PC-3 (cell line): ENCODE measurements around the gene ZNF655. TPM values are rescaled to one million over a fixed set of nuclear protein-coding genes. Genes with fewer than 3 reads are reported as not detected.

Source experiments
- ATAC-seq: fragments of 200-7000 bp; cut with Tn5 transposase; 2 replicates; pipeline ENCODE4 v1.9.1; 2020; ENCODE audit warnings: mild to moderate bottlenecking, moderate library complexity
- BruUV-seq: library from RNA; stranded (reverse); fragments of 400-500 nt; replicated peaks from 2 replicates; lab custom pipeline; 2021; lab: Mats Ljungman, UMichigan
- CTCF ChIA-PET: fragments of 300-600 bp; sonication (Branson Sonifier 250); formaldehyde crosslinking; loops from one replicate; lab custom pipeline; 2022; ENCODE audit warnings: antibody characterized with exemption; lab: Charles Lee
- POLR2A ChIA-PET: fragments of 300-600 bp; sonication (Branson Sonifier 250); formaldehyde crosslinking; loops from one replicate; lab custom pipeline; 2022; ENCODE audit warnings: antibody characterized with exemption; ENCODE audit not compliant: unreplicated experiment; lab: Charles Lee
- DNase-seq: peaks from one replicate; pipeline ENCODE4 v3.0.0-alpha.2; 2015
- H2AFZ ChIP-seq: fragments of 300-600 bp; sonication (generic); 2 replicates; pipeline ENCODE4 v1.6.0; 2016; ENCODE audit warnings: antibody characterized with exemption, low read length
- H3F3A ChIP-seq: fragments of 300-600 bp; sonication (generic); one replicate; pipeline ENCODE4 v1.6.0; 2017; ENCODE audit warnings: antibody characterized with exemption, low read length, control low read depth, mild to moderate bottlenecking; ENCODE audit not compliant: unreplicated experiment
- H3K27ac ChIP-seq: fragments of 300-600 bp; sonication (generic); 2 replicates; pipeline ENCODE4 v1.5.1; 2016; ENCODE audit warnings: mild to moderate bottlenecking, low read length
- H3K27me3 ChIP-seq: fragments of 300-600 bp; sonication (generic); 2 replicates; pipeline ENCODE4 v1.6.1; 2016; ENCODE audit warnings: low read length, mixed read lengths
- H3K36me3 ChIP-seq: fragments of 300-600 bp; sonication (generic); 2 replicates; pipeline ENCODE4 v1.6.1; 2016; ENCODE audit warnings: low read depth, mixed run types, low read length, mixed read lengths
- H3K4me1 ChIP-seq: fragments of 300-600 bp; sonication (generic); 2 replicates; pipeline ENCODE4 v1.5.1; 2016; ENCODE audit warnings: low read length; ENCODE audit not compliant: insufficient read depth
- H3K4me2 ChIP-seq: fragments of 300-600 bp; sonication (generic); 2 replicates; pipeline ENCODE4 v1.6.0; 2016; ENCODE audit warnings: low read length
- H3K4me3 ChIP-seq: fragments of 300-600 bp; sonication (generic); 2 replicates; pipeline ENCODE4 v1.5.1; 2016; ENCODE audit warnings: mild to moderate bottlenecking, low read length, mixed read lengths
- H3K79me2 ChIP-seq: fragments of 300-600 bp; sonication (generic); 2 replicates; pipeline ENCODE4 v1.6.1; 2017; ENCODE audit warnings: low read length, mixed read lengths
- H3K9ac ChIP-seq: fragments of 300-600 bp; sonication (generic); 2 replicates; pipeline ENCODE4 v1.6.0; 2016; ENCODE audit warnings: mild to moderate bottlenecking, low read length
- H3K9me2 ChIP-seq: fragments of 300-600 bp; sonication (generic); replicated peaks from 2 replicates; pipeline ENCODE4 v1.6.1; 2016; ENCODE audit warnings: mixed run types, low read length, mixed read lengths
- H3K9me3 ChIP-seq: fragments of 300-600 bp; sonication (generic); 2 replicates; pipeline ENCODE4 v1.6.1; 2016; ENCODE audit warnings: low read length, mixed read lengths
- H4K20me1 ChIP-seq: fragments of 300-600 bp; sonication (generic); 2 replicates; pipeline ENCODE4 v1.6.1; 2016; ENCODE audit warnings: low read length, mixed read lengths
- CTCF ChIP-seq: fragments of 300-600 bp; sonication (generic); conservative IDR thresholded peaks from 2 replicates; pipeline ENCODE4 v1.5.1; 2017; ENCODE audit warnings: antibody characterized with exemption, low read depth, mild to moderate bottlenecking, low read length
- EZH2 ChIP-seq: fragments of 300-600 bp; sonication (generic); IDR thresholded peaks from one replicate; pipeline ENCODE4 v1.6.1; 2017; ENCODE audit warnings: antibody characterized with exemption, mild to moderate bottlenecking, low read length; ENCODE audit not compliant: unreplicated experiment
- EZH2phosphoT487 ChIP-seq: fragments of 300-600 bp; sonication (generic); IDR thresholded peaks from 2 replicates; pipeline ENCODE4 v1.6.1; 2018; ENCODE audit warnings: mild to moderate bottlenecking, antibody characterized with exemption, low read length, borderline replicate concordance
- intact Hi-C: fragments of 100-400 bp; cut with micrococcal nuclease; formaldehyde crosslinking; loops from 2 replicates; pipeline ENCODE4 v1.9.0; 2023
- total RNA-seq: library from RNA; depleted of rRNA; stranded (reverse); fragments of >200 nt; gene quantifications from 2 replicates; pipeline ENCODE4 v1.2.3, GENCODE V29; 2014

The ZNF655 gene
- total RNA-seq, 1 experiment from 2014 or later, result not detected

GRCh38 chr7:99560834-99561736 is 2.6 kb downstream of the ZNF655 start:
- CTCF ChIA-PET, result no interaction called here
- Histone ChIP-seq H3K27ac (no peak overlapping the region), H3K9ac (no peak overlapping the region), H3K4me2 (no peak overlapping the region), H2AFZ (no peak overlapping the region), H3K27me3 (no peaks in the 10 kb centered on the region), H3K79me2 (no peaks in the 10 kb centered on the region), H3K9me3 (no peaks in the 10 kb centered on the region), H3K9me2 (no peaks in the 10 kb centered on the region), H3F3A (no peaks in the 10 kb centered on the region), H4K20me1 (no peaks in the 10 kb centered on the region), H3K36me3 (no peaks in the 10 kb centered on the region), H3K4me3 (no peak overlapping the region), H3K4me1 (peaks cover 27% of the 10 kb centered on the region)
- no peak for ATAC-seq
- intact Hi-C loops, result no loop called here
- POLR2A ChIA-PET, result no interaction called here
- TF ChIP-seq EZH2 (no peak), EZH2phosphoT487 (no peak), CTCF (no peak)
- no TSS peak for BruUV-seq
- DNase-seq, result no peak

DNA sequence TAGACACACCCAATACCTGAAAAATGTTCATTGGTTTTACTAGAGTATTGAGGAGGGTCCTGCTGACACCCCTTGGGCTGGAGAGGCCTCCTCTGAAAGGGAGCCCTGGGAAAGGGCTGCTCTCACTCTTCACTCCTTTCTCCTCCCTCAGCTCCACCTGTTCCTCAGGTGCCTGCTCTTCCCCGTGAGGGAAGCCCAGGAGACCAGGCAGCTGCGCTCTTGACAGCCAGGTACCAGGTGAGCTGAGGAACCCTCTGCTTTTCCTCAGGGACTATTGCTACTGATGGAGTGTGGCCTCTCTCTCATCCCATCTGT is 3.3 kb downstream of the ZNF655 start:
- H3K9me3 ChIP-seq, result no peaks in the 10 kb centered on the region
- no peaks in the 10 kb centered on the region for H3F3A ChIP-seq
- TF ChIP-seq CTCF (no peak), EZH2phosphoT487 (no peak), EZH2 (no peak)
- DNase-seq, result no peak
- no peaks in the 10 kb centered on the region for H4K20me1 ChIP-seq
- no peak overlapping the region for H3K9ac ChIP-seq
- H3K79me2 ChIP-seq, result no peaks in the 10 kb centered on the region
- no peak overlapping the region for H3K27ac ChIP-seq
- intact Hi-C loops, result loop anchor here (2.0 kb wide), 1 partner anchor 55 kb away; the partner anchor contains the start of gene ZSCAN25
- ChIA-PET CTCF (no interaction called here), POLR2A (no interaction called here)
- no peak overlapping the region for H3K4me3 ChIP-seq
- no peaks in the 10 kb centered on the region for H3K9me2 ChIP-seq
- no peak for ATAC-seq
- H3K4me1 ChIP-seq, result peaks cover 27% of the 10 kb centered on the region
- no peaks in the 10 kb centered on the region for H3K27me3 ChIP-seq
- no peak overlapping the region for H3K4me2 ChIP-seq
- no peaks in the 10 kb centered on the region for H3K36me3 ChIP-seq
- no TSS peak for BruUV-seq
- H2AFZ ChIP-seq, result no peak overlapping the region

DNA sequence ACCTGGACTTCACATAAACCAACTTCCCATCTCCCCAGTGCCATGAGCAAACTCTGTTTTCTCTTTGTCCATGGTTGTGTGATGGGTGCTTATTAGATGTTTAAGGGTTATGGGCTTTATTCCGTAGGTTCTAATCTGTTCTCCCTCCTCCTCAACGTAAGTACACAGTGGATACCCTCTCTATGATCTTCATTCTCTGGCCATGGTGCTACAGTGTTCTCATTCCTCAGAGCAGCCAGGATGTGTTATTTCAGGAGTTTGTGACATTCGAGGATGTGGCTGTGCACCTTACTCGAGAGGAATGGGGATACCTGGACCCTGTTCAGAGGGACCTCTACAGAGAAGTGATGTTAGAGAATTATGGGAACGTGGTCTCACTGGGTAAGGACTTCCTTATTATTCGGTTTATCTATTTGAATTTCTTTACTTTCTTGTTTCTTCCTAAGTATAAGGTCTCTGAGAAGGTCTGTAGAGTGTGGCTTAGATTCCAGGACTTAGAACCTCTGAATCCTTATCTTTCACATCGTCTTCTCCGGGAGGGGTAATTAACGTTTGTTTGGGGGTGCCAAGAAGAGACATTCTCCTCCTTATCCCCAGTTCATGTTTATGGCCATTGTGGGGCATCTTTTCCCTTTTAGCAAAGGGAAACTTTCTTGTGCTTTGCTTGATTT is 3.8 kb downstream of the ZNF655 start:
- BruUV-seq, result TSS peak; percentile 98
- Histone ChIP-seq H2AFZ (peak overlapping the region; percentile 18; the same call in 1 of the 2 replicates), H3K27me3 (no peaks in the 10 kb centered on the region), H3K4me3 (peak overlapping the region; percentile 42), H3K4me2 (peak overlapping the region; percentile 80), H3K79me2 (no peaks in the 10 kb centered on the region), H3K9me3 (no peaks in the 10 kb centered on the region), H3K4me1 (peaks cover 27% of the 10 kb centered on the region), H4K20me1 (no peaks in the 10 kb centered on the region), H3F3A (no peaks in the 10 kb centered on the region), H3K9ac (peak overlapping the region; percentile 35), H3K27ac (peak overlapping the region; percentile 88), H3K9me2 (no peaks in the 10 kb centered on the region), H3K36me3 (no peaks in the 10 kb centered on the region)
- TF ChIP-seq EZH2, result no peak
- ChIA-PET POLR2A (no interaction called here), CTCF (no interaction called here)
- DNase-seq, result no peak
- ATAC-seq, result no peak
- intact Hi-C loops, result loop anchor here (2.0 kb wide), 1 partner anchor 55 kb away; the partner anchor contains the start of gene ZSCAN25
